GM19043 (cell line): ENCODE data around the gene ITGBL1.

Experiments
- ATAC-seq: cut with Tn5 transposase; IDR thresholded peaks from one replicate; pipeline ENCODE4 v1.9.1; 2021; ENCODE audit warnings: low read depth; ENCODE audit not compliant: unreplicated experiment

ITGBL1 gene

DNA sequence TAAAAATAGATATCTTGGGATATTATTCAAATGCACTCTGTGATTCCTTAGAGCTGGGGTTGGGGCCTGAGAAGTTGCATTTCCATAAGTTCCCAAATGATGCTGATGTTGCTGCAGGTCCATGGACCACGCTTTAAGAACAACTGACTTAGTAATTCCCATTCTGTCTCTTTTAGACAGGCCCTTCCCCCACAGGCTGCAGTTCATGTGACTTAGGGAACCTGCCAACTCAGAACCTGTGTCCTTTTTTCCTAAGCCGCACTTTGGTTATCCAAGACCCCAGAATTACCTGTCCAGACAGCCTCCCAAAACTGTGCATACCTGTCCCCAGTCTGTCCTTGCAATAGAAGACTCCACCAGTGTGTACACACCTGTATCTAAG is 1.7 kb upstream of the ITGBL1 start:
- no peak for ATAC-seq

DNA sequence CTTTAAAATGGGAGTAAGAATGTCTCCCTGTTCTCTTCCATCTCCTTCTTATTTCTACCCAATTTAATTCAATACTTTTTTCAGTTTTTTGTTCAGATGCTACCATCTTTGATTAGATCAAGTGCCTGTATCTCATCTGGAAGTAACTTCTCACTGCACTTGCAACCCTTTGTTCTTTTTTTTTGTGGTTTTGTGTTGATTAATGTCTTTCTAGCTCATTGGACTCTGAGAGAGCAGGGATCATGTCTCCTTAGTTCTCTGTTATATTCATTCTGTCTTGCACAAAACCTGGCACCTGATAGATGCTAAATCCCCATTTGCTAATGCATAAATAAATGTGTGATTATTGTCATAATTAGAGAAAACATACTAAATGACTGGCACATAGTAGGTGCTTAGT is 834 bp upstream of the ITGBL1 start:
- ATAC-seq = no peak

DNA sequence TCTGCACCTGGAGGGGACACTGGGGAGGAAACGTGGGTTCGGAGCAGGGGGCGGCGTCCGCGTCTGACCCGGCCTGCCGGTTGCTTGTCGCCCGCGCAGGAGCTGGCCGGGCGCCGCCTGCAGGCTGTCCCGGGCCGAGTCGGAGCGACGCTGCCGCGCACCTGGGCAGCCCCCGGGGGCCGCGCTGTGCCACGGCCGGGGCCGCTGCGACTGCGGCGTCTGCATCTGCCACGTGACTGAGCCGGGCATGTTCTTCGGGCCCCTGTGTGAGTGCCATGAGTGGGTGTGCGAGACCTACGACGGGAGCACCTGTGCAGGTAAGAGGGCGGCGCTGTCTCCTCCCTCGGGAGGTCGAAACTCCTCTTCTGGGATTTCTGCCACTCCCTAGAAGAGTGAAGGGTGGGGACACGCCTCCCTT is 1.3 kb downstream of the ITGBL1 start:
- ATAC-seq = no peak

DNA sequence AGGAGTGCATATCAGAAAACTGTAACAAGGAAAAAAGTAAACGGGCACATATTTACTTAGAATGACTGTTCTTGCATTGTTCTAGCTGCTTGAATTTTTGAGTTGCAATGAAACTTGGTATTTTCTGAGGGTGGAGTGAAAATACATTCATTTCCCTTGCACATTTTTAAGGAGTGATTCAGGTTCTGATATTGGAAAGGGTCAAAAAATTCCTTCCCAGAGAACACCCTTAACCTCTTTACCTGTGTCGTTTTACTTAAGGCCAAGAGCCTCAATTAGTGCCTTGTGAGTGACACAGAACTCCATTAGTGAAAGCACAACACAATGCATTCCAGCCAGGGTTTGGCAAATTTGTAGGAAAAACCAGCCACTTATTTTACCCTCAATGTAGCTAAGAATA is 2.3 kb downstream of the ITGBL1 start:
- ATAC-seq = no peak

DNA sequence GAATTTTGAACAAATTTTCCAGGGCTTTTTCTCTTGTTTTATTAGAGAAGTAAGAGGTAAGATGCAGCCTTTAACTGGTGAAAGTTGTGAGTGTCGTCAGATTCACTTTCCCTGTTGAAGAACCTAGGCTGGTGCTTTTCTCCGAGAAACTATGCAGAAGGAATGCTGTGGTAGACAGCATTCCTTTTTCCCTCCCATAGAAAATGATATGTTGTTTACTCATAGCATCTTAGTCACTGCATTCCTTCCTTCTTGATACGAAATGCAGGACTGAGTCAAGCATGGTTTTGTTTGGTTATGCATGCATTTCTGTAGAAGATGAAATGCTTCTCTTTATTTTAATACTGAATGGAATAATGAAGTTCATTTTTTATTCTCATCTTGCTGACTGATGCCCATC is 3.4 kb downstream of the ITGBL1 start:
- ATAC-seq = no peak

DNA sequence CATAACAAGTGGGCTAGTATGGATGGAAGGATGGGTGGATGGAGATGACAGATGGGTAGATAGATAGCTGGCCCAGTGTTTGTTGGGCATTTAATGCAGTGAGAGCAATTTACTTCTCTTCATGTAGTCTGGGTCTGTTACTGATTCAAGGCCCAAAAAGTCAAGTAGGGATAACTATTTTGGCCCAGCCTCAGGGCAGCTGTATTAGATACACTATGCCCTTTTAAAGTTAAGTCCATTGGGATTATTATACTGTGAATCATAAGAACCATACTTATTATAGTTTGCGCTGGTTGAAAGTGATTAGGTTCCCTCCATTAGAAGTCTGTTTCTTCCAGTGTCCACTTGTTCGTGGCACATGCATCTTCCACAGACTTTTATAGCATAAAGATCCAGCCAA is 4.7 kb downstream of the ITGBL1 start:
- no peak for ATAC-seq

DNA sequence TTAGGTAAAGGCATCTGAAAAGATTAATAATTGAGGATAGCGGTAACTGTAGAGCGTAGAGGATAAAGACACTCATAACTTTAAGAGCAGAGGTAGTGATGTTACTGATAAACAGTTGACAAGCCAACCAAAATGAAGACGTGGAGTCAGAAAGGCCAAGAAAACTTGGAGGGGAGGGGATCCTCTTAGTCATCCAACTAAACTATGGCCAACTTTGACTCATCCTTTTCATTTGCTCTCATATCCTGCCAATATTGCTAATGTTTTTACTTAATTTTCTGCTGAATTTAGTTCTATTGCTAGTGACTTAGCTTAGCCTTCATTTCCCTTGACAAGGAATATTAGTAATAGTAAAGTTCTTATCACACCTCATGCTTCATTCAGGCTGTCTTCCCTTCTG is 13.4 kb downstream of the ITGBL1 start:
- no peak for ATAC-seq

DNA sequence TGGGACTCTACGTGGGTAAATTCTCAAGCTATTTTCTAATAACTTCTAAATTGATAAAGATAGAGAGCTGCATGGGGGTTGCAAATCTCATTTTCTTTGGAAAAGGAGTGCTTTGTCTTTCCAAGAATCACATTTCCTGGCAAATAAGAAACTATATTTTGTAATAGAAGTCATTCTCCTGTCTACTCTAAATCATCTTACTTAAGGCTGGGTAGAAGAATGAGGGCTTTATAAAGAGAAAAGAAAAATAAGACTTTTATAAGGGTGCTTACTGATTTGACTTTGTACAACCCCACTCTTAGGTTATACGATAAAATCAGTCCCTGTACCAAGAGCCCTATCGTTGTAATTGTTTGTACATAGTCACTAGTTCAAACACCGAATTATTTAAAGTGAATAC is 14.9 kb downstream of the ITGBL1 start:
- no peak for ATAC-seq

DNA sequence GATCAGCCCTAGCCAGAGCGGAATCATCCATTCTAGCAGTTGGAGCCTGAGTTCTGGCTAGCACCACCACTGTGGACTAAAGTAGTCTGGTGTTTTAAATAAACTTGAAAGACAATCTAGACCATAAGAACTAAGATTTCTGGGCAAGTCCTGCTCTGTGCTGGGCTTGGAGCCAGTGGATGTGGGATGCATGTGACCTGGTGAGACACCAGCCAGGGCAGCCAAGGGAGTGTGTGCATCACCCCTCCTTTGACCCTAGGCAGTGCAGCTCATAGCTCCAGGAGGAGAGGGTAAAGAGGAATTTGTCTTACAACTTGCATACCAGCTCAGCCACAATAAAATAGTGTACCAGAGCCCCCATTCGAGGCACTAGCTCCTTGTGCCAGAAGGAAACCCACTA is 21.0 kb downstream of the ITGBL1 start:
- ATAC-seq = no peak

DNA sequence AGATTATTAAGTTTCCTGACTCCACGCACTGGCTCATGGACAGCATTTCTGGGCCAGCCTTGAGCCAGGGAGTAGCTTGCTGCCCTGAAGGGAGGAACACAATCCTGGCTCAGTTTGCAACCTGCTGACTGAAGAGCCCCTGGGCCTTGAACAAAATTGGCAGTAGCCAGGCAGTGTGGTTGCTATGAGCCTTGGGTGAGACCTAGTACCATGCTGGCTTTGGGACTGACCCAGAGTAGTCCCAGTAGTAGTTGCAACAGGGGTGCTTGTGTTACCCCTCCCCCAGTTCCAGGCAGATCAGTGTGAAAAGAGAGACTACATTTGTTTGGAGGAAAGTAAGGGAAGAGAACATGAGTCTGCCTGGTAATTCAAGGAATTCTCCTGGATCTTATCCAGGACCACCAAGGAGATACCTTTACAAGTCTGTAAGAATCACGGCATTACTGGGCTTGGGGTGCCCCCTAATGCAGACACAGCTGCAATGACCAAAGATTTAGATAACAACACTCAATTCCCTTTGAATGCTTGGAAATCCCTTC is 22.0 kb downstream of the ITGBL1 start:
- no peak for ATAC-seq

DNA sequence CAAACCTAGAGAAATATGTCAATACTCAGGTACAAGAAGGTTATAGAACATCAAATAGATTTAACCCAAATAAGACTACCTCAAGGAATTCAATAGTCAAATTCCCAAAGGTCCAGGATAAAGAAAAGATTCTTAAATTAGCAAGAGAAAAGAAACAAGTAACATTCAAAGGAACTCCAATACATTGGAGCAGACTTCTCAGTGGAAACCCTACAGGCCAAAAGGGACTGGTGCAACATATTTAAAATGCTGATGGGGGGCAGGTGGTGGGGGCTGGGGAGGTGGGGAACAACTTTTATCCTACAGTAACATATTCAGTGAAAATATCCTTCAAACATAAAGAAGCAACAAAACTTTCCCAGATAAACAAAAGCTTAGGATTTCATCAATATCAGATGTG is 23.1 kb downstream of the ITGBL1 start:
- ATAC-seq = no peak

DNA sequence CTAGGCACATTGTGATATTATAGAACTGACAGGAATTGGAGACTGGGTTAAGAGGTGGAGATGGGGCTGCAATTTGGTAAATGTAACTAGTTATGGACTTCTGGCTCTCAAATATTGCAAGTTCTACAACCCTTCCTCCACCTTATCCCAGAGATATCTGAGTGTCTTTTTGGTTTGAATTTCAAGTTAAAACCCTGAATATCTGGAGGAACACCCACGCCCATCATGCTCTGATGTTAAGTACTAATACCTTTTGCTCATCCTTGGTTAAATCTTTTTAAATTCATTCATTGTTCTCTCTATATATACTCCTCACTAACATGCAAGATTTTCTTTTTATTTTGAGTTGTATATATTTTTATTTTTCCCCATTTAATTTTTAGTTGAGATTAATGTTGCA is 28.9 kb downstream of the ITGBL1 start:
- no peak for ATAC-seq

DNA sequence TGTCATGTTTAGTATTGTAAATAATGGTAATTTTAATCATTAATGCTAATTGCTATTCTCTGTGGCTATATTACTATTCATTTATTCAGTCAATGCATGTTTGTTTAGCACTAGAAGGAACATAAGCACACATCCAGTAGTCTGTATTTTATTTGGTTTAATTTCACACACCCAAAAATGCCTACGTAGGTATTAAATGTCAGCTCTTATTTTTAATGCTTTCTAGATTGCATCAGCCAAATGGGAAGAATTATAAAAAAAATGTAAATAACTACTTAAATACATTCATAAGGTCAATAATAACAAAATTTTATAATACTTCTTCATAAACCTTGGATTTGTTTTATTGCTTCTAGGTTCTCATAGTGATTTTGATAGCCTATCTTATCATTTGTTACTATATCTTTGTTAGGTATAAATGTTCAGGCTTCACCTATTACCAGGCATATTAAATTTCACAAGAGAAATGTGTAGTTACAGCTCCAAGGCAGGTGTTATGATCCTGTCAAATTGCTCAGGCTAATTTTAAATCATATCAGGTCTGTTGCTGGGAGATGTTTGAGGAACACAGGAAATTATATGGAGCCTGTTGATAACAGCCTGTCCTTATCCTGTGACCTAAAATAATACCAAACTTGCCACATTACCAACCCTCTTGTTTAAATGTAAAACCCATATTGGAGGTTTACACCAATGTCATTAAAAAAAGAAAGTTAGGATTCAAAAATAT is 34.4 kb downstream of the ITGBL1 start:
- ATAC-seq = no peak

DNA sequence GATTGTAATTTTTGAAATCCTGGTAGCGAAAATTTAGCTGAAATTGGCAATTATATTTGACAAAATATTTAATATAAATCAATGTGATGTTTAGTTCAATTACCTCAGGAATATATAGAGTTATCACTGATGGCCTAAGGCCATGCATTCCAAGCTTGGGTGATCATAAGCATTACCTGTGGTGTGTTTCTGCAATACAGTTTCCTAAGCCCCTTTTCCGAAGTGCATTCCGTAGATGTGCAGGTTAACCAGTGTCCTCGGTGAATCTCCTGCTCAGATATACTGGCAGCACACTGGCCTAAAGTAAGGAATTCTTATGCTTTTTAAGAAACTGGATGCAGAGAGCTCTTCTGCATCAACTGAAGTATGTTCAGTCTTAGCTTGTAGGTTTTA is 35.0 kb downstream of the ITGBL1 start:
- no peak for ATAC-seq

DNA sequence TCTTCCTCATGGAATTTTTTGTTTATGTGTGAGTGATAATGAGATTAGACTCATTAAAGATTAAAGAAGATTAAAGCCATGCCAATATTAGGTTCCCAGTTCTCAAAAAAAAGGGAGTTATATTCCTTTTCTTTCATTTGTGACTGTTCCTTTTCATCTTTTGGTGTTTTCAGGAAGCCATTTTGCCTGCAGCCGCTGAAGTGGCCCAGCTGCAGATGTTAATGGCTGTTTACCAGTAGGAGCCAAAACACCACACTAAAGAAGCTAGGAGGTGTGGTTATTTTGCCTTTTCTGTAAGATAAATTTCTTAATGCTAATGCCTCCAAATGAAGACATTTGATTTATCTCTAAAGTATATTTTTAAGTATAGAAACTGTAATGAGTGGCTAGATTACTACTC is 36.3 kb downstream of the ITGBL1 start:
- ATAC-seq = no peak

DNA sequence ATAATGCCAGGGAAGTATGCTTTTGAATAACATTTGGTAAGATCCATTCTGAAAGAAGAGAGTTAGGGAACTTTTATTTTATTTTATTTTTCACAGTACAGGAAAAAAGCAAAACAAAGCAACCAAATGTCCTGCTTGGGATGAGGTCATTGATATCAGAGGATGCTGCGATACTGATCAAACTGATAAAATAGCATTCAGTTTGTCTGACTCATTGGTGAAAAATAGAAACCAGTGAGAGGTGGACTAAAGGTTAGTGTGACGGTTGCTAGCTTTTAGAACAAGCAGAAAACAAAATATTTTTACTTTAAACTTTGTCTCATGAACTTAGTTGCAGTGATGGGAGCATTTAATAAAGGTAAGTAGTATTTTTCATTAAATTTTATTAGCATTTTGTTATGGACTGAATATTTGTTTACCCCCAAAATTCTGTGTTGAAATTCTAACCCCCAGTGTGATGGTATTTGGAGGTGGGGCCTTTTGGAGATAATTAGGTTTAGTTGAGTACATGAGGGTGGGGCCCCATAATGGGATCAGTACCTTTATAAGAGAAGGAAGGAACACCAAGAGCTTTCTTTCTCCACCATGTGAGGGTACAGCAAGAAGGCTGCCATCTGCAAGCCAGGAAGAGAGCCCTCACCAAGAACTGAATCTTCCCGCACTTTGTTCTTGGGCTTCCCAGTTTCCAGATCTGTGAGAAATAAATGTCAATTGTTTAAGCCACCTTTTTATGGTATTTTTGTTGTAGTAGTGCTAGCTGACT is 37.3 kb downstream of the ITGBL1 start:
- ATAC-seq = no peak

DNA sequence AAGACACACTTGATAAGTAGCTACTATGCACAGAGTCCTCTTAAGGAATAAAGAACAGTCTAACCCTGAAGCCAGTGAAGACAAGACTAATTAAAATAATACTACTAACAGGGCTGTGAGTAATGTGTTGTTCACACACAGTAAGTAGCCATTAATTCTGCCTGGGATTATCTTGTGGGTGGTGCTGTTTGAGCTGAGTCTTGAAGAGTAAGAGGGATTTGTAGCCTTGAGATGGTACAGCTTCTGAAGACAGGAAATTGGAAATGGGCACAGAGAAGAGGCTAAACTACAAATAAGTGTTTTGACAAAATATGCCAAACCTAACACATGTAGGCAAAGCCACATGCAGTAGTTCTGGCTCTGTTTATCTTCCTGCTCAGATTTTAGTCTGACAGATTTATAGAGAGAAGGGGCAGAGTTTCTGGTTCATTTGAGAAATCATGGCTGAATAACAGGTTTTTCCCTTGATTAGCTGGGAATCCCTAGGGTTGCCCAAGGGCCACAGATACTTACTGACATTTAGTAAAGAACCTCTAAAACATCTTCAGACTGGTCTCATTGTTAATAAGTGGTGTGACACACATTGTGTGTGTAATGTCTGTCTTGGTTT is 38.0 kb downstream of the ITGBL1 start:
- ATAC-seq = no peak

DNA sequence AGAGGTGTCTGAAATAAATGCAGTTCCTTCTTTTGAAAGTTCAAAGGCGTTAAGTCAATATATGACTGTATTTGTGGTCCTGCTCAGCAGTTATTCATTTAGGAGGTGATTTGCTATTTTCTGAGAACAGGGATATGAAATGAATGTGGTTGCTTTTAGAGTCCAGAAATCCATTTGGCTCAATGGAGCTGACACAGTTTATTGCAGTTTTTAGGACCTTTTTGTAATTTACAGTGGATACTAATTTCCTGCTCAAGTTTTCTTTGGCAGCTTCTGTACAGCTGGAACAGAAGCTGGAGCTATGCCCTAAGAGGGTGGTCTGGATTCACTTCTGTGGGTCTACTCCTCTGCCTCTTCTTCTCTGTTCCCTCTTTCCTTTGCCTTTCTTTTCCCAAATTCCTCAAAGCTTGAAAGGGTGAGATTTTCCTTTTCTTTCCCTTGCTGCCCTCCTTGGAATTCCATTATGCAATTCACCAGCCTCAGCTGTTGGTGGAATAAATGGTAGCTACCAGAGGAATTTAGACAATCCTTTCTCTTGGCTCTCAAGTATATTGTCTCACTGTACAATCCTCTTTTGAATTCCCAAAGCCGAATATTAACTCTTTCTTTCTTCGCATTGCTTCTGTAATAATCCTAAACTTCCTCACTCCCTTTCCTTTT is 39.9 kb downstream of the ITGBL1 start:
- ATAC-seq = no peak

DNA sequence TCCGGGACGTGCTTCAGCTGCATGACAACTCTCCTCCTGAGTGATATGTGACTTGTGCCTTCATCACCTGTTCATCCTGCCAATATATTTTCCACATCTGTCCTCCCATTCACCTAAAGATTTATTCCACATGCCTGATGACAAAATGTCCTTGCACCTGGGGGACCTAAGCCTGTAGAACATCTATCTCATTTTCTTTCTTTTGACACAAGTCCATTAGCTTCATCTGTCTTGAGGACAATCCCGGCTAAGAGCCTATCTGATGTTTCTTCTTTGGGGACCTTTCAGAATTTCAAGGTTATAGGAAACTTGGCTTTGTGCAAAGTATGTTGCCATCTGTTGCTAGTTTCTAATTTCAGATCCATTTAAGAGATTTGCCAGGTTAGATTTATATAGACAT is 41.1 kb downstream of the ITGBL1 start:
- no peak for ATAC-seq

DNA sequence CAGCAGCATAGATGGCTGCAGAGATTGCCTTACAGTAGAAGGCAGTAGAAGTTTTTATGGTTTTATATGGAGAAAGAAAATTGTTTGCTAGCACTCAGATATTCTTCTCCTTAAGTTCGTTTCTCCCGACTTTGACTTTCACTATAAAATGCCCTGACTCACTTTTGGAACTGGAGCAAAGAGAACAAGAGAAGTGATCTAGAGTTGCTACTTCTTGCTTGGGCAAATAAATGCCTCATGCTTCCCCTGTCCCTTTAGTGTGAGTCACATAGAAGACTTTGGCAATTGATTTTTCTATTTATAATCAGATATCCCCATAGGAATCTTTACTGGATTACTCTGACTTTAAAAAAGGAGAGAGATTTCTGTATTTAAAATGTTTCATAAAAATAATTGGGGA is 46.9 kb downstream of the ITGBL1 start:
- ATAC-seq = no peak

DNA sequence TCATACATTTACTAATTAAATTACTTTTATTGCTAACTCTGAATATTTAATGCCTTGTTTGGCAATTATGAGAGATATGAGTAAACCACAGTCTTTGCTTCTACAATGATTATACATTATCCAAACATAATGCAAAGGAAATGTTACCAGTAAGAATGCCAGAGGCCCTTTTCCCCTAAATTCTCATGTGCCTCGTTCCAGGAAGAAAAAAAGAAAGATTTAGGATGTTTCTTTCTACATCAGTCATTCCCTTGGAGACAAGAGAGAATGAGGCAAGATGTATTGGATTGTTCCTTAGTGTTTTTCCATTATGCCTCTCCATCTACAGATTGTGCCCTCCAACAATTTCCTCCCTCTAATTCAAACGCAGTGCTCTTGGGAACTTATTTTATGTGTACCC is 50.1 kb downstream of the ITGBL1 start:
- no peak for ATAC-seq
